ENCODE results near the gene SLC1A5. TPM values are rescaled to one million over a fixed set of nuclear protein-coding genes. Genes with fewer than 3 reads are reported as not detected.

Gene SLC1A5
- total and polyA plus RNA-seq, 4 donors, result 38.2 to 216 (median 106) TPM

DNA sequence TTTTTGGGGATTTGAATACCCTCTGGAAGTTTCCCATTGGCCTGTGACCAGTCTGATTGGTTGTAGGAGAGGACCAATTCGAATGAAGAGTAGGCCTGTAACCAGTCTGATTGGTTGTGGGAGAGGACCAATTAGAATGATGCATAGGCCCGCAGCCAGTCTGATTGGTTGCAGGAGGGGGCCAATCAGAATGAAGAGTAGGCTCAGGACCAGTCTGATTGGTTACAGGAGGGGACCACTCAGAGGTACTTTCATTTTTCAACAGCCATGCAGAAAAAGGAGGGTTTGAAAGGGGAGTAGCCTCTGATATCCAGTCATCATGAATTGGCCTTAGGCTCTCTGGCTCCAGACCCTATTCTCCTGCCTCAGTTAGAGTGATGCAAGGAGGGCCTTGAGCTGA lies 30.4 kb upstream of the SLC1A5 start:
- Histone ChIP-seq H3K9ac (ENCODE audit: insufficient read depth in 1 of 2, low read length in 2 of 2) (no peak overlapping the region), H3K27me3 (ENCODE audit: control insufficient read depth in 3 of 3, insufficient read depth in 3 of 3, low read length in 2 of 3) (no peaks in the 10 kb centered on the region), H3K27ac (ENCODE audit: low read depth in 1 of 2, low read length in 1 of 2) (no peak overlapping the region), H3K36me3 (ENCODE audit: control insufficient read depth in 4 of 4, insufficient read depth in 4 of 4, low read length in 4 of 4) (no peaks in the 10 kb centered on the region), H3K4me3 (no peak overlapping the region), H3K4me1 (ENCODE audit: control insufficient read depth in 5 of 5, insufficient read depth in 5 of 5, low read length in 5 of 5) (peaks cover 0 to 8% (median 1%) of the 10 kb centered on the region in 5 donors), H3K9me3 (ENCODE audit: control insufficient read depth in 4 of 4, insufficient read depth in 3 of 4, low read length in 3 of 4) (no peaks in the 10 kb centered on the region)
- WGBS, 2 donors, result 92 to 96% methylated on average over 2 of the region's 2 CpGs
- DNase-seq (no peak), ATAC-seq (ENCODE audit: insufficient read depth, low FRiP score) (no peak)
- TF ChIP-seq CTCF (IDR thresholded peaks at IDR 0.05; ENCODE audit: control extremely low read depth, extremely low read depth), result no peak

DNA sequence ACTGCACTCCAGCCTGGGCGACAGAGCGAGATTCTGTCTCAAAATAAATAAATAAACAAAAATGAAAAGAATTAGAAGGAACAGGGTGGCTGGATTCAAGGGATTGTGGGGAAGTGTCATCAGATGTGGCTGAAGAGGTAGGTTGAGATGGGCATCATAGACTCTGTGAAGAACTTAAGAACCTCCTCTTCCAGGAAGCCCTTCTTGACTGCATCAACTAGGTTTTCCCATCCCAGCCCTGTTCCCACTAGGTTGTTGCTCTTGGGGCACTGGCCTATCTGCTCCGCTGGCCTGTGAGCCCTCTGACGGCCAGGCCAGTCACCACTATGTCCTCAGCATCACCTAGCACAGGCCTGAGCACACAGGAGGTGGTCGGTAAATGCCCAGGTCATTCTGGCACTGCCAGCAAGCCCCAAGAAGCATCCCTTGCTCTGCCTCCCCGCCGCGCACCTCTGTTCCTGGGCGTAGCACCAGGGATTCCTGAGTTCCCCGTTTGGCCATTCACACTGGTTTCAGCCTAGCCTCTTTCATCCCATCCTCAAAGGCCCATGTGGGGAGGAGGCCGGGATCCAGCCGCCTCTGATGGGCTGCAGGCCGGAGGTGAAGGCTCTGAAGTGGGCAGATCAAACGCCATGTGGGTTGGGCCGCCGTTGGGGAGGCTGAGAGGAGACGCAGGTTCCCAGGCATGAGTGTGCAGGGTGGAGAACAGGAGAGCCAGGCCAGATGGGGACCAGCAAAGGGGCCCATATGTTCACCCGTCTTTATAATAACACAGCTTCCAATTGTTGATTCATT lies 27.6 kb upstream of the SLC1A5 start:
- ATAC-seq (ENCODE audit: insufficient read depth, low FRiP score), result no peak
- H3K9me3 ChIP-seq (ENCODE audit: control insufficient read depth in 4 of 4, insufficient read depth in 3 of 4, low read length in 3 of 4), result no peaks in the 10 kb centered on the region

DNA sequence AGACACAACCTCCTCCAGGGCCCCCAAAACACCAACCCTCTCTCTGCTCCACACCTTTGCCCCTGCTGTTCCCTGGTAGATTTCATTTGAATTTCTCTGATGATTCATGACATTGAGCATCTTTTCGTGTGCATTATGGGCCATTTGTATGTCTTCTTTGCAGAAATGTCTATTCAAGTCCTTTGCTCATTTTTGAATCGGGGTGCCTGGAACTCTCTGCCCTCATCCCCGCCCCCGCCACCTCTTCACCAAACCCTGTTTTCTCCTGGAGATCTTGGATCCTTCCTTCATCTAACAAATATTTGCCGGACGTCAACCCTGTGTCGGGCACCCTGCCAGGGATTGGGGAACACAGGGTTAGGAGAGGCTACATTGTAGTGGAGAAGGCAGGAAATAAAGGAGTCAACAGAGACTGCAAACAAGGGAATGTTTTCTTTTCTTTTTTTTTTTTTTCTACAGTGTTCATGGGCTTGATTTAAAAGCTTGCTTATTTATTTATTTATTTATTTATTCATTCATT lies 25.5 kb upstream of the SLC1A5 start:
- ATAC-seq (ENCODE audit: insufficient read depth, low FRiP score) (no peak), DNase-seq (peak; percentile 86 to 91 (median 90))
- Histone ChIP-seq H3K9me3 (ENCODE audit: control insufficient read depth in 4 of 4, insufficient read depth in 3 of 4, low read length in 3 of 4) (no peaks in the 10 kb centered on the region), H3K4me3 (no peak overlapping the region), H3K36me3 (ENCODE audit: control insufficient read depth in 4 of 4, insufficient read depth in 4 of 4, low read length in 4 of 4) (no peaks in the 10 kb centered on the region), H3K27me3 (ENCODE audit: control insufficient read depth in 3 of 3, insufficient read depth in 3 of 3, low read length in 2 of 3) (no peaks in the 10 kb centered on the region), H3K27ac (ENCODE audit: low read depth in 1 of 2, low read length in 1 of 2) (peak overlapping the region in 1 of 2 donors; percentile 67), H3K9ac (ENCODE audit: insufficient read depth in 1 of 2, low read length in 2 of 2) (no peak overlapping the region), H3K4me1 (ENCODE audit: control insufficient read depth in 5 of 5, insufficient read depth in 5 of 5, low read length in 5 of 5) (peaks cover 0 to 12% (median 3%) of the 10 kb centered on the region in 5 donors)
- WGBS, 2 donors, result 32 to 61% methylated on average over 7 of the region's 7 CpGs
- TF ChIP-seq CTCF (IDR thresholded peaks at IDR 0.05; ENCODE audit: control extremely low read depth, extremely low read depth), result no peak

More for the DNA sequence above, 27.6 kb upstream of the SLC1A5 start:
- no peak overlapping the region for H3K27ac ChIP-seq (ENCODE audit: low read depth in 1 of 2, low read length in 1 of 2)
- no peak for DNase-seq
- WGBS, 2 donors, result 79% methylated on average over 18 of the region's 18 CpGs
- no peaks in the 10 kb centered on the region for H3K36me3 ChIP-seq (ENCODE audit: control insufficient read depth in 4 of 4, insufficient read depth in 4 of 4, low read length in 4 of 4)
- peaks cover 0 to 12% (median 3%) of the 10 kb centered on the region in 5 donors for H3K4me1 ChIP-seq (ENCODE audit: control insufficient read depth in 5 of 5, insufficient read depth in 5 of 5, low read length in 5 of 5)
- no peak for TF ChIP-seq CTCF (IDR thresholded peaks at IDR 0.05; ENCODE audit: control extremely low read depth, extremely low read depth)
- no peak overlapping the region for H3K9ac ChIP-seq (ENCODE audit: insufficient read depth in 1 of 2, low read length in 2 of 2)
- H3K4me3 ChIP-seq, result no peak overlapping the region
- no peaks in the 10 kb centered on the region for H3K27me3 ChIP-seq (ENCODE audit: control insufficient read depth in 3 of 3, insufficient read depth in 3 of 3, low read length in 2 of 3)
